Activated CD4-positive, CD25-positive, alpha-beta regulatory T cell treated with anti-CD3 and anti-CD28 coated beads, Interleukin-2, amount 50 U/mL, for 24 hours (primary cell): ENCODE measurements around the gene LIPG.

Experiments
- ATAC-seq, 2 donors: fragments of 150-1000 bp; cut with Tn5 transposase; one replicate each; pipeline ENCODE4 v1.10.0; 2021; ENCODE audit warnings: mild to moderate bottlenecking in 1 of 2, moderate library complexity in 1 of 2

LIPG gene

DNA sequence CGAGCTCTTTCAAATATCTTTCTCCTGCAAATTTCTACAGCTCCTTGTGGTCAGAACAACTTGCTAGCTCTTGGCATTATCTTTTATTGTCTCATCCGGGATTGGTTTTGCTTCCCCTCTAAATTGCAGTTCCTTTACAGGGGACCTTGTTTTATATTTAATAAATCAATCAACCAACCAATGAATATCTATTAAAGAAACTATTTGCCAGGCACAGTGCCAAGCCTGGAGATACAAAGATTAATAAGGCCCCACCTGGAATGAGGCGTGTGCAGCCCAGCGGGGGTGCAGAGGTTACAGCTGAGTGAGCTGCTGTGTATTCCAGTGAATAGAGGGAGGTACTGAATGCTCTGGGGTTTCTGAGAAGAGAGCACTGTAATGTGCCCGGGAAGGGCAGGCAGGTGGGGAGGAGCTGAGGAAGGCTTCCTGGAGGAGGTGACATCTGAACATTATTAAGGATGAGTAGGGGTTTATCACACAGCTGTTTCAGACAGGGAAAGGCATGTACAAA is 51.8 kb downstream of the LIPG start:
- no peak for ATAC-seq

DNA sequence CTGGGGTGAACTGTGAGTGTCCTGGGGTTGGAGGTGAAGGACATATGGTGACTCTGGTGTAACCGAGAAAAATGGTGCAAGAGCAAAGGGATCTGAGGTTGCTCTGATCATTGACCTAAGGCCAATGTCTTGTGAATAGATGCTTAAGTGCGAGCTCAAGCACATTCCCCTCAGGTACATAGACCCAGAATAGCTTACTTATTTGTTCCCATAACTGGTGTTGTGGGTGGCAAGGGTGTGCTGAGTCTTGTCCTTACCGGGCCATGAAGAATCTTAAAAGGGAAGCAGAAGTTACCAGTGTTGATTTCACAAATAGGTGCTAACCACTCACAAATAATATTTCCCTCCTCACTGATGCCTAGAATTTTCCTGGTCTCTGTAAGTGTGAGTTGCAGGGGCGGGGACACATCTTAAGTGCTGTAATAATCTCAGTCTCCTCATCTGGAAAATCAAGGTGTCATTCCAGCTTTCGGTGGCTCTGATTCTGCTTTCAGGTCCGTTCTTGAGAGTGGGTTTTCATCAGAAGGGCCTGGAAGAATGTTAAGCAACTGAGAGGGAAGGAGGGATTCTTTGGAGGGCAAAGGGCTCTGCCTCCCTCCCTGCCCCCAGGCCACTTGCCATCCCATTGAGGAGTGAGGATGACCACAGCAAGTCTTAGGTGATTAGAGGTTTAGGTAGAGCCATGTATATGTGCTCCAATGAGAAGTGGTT is 54.9 kb downstream of the LIPG start:
- no peak for ATAC-seq

DNA sequence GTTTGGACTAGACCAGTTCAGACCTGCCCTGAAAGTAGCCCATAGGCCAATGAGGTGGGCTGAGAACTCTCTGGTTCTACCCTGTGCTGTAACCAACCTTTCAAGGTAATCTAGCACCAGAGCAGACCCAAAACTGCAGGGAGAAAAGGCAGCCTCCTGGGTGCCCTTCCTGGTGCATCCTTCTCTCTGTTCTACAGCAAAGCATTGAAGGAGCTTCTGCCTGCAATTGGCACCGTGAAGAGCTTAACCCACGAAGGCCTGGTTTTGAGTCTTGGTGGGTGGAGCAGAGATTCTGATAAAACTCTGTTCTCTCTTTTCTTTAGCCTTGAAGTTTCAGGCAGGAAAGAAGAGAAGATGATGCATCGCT is 55.5 kb downstream of the LIPG start:
- ATAC-seq = no peak

DNA sequence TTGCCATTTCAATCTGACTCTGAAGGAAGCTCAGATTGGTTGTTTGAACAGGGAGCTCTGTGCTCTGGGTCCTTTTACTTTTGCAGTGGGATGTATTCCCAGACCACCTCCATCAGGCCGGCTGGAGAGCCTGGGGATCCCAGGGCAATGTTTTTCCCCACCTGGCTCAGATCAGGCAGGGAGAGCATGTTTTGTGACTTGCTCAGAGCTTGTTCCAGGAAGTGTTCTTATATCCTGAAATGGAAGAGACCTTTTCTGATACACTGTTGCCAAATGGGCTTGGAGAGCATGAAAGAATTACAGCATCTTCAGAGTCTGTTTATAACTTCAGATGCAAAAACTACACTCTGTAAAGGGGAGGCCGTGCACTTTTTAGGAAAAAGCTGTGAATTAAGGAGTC is 56.0 kb downstream of the LIPG start:
- no peak for ATAC-seq

DNA sequence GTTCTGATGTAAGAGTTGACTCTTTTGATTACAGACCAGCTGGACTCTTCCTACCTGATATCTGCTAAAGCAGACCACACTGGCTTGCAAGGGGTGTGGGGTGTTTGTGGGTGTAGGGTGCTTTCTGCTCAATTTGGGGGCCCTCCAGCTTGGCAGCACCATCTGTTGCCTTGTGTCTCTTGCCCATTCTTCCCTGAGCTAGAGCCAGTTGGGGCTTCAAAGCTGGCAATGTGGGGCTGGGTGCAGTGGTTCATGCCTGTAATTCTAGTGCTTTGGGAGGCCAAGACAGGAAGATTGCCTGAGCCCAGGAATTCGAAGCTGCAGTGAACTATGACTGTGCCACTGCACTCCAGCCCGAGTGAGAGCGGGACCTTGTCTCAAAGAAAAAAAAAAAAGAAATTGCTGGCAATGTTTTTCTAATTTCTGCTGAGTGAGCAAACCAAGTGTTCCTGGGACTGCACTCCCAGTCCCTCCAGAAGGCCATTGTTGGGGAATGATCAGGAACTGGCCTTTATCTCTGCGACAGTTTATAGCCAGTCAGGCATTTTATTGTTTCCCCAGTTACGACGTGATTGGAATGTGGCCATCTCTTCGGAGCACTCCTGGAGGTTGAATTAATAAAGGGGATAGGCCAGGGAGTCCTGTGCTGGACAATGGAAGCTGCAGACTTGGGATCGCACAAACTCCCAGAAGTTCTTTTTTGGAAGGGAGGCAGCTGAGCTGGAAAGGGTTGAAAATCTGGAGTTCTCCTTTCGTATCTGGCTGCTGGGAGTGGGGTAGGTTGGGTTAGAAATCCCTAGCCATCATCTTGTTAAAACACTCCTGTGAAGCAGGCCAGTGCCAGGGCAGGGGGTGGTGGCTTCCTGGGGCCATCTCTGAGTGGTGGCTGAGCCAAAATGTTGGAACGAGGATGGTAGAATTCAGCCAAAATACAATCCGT is 57.2 kb downstream of the LIPG start:
- ATAC-seq = no peak

DNA sequence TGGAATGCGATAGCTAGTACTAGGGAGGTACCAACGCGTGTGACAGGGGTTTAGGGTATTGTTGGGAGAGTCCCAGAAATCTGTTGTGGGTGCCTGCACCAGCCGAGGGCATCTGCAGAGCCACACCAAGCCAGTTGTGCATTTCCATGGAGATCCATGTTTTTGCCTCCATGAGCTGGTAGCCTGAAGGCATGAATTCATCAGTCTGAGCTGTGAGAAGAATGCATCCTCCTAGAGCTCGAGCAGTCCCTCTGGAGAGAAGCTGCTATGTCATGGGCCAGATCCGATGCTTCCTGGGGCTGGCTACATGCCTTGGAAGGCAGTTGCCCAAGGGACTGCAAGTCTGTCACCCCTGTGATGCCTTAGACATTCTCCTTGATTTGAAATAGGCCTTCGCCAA is 57.9 kb downstream of the LIPG start:
- ATAC-seq = no peak

DNA sequence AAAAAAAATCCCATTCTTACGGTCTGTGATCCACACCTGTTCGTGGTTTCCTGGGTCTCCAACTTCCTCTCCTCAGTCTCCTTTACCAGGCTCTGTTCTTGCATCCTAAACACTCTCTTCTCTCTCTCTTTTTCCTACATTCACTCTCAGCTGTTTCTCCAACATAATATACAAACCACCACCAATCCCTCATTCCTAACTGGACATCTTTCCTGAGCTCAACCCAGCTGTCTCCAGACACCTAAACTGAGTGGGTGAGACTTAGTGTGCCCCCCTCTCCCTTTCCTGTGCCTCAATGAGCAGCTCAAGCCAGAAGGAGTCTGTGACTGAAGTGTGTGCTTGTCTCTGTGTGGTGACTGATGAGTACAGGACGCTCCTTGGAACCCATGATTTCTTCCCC is 59.4 kb downstream of the LIPG start:
- ATAC-seq = no peak

DNA sequence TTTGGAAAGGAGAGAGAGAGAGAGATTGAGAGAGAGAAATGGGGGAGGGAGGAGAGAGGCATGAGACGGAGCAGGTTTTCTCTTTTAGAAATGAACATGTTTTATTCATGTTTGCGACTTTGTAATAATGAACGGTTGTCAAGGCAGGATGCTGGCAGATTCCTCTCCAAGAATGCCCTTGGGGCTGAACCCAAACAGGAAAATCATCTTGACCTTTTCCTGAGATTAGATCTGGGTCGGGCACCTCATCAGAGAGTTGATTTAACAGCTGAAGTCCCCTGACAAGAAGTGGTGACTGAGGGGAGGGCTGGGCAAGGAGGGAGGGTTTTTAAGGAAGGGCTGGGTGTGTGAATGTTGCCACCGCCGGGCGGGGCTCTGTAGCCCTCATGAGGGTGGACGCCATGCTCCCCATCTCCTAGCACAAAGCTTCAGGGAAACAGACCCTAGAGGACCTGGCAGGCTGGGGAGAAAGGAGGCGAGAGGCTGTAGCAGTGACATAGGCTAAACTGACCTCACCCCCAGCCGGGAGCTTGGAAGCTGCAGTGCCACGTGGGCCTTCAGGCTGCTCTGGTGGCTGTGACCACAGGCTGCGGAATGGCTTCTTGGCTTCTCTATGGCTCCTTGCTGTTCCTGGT is 60.0 kb downstream of the LIPG start:
- no peak for ATAC-seq

DNA sequence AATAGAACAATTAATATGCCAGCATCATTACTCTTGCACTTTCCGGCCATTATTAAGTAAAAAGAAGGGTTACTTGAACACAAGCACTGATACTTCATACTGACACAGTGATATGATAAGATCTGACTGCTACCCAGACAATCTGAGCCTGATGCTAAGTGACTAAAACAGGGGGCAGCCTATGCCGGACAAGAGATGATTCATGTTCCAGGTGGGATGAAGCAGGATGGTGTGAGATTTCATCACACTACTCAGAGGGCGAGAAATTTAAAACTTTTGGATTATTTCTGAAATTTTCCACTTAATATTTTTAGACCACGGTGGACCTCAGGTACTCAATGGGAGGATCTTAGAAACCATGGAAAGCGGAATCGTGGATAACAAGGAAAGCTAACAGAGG is 61.7 kb downstream of the LIPG start:
- no peak for ATAC-seq

DNA sequence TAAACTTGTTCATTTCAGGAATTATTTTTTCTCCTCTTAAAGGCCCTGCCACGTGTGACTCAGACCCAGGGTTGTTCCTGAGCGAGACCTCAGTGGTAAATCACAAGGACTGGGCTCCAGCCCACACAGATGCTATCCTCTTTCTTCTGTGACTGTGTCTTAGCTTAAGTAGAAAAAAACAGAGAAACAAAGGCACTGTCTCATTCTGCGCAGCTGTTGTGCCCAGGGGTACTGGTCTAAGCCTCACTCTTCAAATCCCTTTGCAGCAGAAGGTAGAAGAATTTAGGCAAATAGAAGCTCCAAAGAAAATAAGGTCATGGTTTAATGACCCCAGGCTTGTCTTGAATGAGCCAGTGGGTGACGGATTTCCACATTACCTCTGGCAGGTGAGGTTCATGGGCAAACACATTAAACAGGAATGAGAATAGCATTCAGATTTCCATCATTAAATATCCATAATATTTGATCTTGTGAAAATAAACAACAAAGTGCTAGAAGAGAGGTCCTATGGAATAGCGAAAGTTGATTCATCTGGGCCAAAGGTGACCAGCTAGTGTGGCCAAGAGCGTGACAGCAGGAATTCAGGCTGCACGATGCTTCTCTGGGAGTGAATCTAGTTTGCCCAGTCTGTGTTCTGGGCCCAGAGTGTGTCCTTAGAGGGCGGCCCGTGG is 63.3 kb downstream of the LIPG start:
- ATAC-seq = no peak

DNA sequence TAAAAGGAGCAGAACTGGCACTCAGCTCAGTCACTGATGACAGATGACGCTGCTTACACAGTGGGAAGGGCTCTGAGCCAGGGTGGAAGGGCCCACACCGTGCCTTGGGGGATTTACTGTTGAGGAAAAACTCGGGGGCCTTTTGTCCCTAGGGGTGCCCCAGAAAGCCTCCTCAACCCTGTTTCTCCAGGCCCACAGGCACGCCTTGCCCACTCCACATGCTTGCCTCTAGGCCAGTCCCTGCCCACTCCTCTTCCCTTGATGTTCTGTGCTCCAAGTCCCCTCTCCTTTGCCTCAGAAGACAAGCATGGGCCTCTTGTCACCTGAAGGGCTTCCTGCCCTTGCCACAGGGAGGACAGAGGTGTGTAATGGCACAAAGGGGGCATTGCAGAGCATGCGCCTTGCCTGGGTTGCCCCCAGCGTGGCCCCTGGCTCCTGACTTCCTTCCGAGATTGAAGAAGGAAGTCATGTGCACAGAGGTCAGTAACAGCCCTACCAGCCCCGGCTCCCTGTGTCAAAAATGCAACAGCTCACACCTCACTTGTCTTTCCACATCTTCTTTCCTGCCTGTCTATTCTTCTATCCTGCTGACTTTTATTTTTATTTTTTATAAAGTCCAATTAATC is 65.1 kb downstream of the LIPG start:
- ATAC-seq = no peak

DNA sequence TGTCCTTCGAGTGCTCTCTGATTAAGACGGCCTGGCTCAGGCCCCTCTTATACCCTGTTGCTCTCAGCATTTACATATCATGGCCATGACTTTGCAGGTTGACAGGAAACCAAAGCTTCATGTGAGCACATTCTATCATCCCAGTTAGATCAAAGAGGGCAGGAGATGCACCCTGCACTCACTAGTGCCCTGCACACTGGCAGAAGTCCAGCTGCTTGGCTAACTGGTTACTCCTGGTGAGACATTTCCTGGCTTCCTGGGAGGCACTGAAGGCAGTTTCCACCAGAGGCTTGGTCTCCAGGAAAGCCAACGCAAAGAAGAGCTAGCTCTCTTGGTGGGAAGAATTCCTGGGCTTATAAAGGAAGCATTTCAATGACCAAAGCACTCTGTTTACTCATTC is 66.3 kb downstream of the LIPG start:
- no peak for ATAC-seq

DNA sequence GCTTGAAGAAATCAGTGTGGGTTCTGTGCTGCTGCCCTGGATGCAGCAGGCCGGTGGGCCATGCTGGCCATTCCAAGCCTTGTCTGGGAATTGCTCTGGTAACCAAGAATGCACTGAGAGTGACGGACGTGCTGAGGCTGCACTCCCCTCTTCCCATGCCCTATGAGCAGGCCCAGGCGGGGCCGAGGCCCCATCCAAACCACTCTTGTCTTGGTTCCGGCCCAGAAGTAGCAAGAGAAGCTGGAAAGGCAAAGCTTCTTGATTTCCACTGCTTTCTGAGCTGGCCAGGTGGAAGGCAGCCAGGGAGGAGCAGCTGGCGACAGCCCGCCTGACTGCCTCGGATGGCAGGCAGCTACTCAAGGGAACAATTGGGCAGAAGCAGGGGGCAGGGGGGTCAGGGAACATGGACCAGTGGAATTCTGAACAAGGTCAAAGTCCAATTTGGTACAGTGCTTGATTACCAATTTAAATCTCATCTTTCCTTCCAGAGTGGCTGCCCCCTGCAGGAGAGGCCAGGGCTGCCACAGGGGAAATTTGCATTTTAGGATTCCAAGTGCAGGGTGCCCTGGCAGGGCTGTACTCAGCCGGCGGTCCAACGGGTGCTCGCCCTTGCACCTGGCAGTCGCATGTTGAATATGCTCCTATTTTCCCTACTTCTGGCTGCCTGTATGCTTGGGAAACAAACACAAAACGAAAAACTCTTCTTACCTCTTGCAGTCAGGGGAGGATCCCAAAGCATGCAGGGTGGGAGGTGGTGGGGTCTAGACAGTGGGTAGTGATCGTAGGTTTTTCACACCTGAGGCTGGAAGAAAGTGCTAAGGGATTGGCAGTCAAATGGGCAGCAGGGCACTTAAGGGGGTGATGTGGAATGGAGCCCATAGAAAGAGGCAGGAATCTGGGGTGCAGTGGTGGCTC is 67.3 kb downstream of the LIPG start:
- ATAC-seq = no peak

DNA sequence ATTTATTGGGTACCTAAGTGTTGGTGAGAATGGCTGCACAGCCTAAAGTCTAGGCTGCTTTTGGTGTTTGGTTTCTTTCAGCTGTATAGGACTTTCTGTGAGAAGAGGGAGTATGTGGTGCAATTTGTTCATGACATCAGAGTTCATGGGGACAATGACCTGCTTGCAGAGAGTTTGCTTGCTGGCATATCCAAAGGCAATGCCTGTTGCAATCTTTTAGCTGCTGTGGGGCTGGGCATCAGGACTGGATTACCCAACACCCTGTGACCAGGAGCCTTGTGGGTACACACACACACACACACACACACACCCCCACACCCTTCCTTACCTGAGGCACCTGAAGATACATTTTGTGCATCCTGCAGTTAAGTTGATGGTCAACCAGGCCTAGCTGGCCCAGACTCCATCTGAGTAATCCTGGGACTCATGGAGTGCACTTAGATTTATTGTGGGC is 68.4 kb downstream of the LIPG start:
- ATAC-seq = no peak

DNA sequence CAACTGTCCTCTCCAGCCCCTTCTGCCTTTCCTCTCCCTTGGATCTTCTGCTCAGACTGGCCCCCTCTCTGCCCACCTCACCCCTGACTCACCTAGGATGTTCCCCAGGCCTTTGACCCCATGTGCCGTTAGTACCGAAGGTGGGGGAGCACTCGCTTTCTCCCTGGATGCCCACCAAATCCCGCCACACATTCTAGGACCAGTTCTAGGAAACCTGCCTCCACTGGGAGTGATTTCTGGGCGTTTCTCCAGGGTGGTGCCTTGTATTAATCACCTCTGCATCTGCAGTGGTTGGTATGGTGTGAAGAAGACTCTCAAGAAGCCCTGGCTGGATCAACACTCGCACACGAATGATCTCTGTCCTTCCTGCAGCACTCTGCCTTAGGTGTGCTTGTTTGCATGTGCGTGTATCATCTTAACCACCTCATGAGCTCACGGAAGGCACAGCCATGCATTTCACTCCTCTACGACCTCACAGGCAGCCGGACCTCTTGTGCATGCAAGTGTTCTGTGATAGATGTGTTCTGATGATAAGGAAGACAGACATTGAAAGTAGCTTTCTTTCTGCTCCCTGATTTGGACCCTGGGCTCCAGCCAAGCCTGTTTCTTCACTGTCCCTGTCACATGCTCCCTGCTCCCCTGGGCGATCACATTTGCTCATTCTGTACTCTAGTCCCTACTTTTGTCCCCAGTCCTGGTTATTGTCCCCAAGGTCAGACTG is 69.4 kb downstream of the LIPG start:
- no peak for ATAC-seq

DNA sequence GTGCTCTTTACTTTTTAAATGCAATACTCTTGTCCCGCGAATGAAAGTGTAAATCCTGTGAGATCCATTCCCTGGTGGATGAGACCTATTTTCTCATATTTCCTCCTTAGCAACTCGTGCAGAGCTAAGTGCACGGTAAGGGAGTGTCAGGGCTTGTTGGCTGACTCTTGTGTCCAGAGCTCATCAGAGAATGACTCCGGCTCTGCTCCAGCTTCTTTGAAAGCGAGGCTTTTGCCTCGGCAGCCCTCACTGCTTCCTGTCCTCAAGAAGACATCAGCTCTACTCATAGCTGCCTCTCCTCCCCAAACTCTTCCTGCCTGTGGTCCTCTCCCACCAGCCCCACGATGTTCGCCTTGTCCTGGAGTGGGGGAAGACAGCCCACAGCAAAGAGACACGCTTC is 70.7 kb downstream of the LIPG start:
- no peak for ATAC-seq

DNA sequence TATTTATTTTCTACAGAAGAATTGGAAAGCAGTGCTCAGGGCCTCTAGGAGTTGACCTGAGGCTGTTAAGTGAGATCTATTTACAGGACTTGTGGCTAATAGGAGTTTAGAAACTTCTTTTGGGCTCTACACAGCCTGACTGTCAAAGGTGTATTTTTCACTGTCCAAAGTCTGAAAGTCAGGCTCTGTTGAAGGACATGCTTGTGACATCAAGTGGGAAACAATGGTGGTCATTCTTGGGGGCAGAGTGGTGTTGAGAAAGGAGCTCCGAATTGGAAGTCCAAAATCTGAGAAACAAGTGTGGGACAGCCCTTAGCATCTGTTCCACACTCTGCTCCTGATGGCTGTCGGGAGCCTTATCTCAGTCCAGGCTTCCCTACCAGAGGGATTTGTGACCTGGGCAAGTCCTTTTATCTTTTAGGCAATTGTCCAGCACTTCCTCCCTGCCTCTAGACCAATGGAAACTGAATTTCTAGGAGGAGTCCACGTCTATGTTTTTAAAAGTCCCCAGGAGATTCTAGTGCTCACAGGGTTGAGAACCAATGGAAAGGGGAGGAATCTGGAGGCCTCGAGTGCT is 76.4 kb downstream of the LIPG start:
- no peak for ATAC-seq

DNA sequence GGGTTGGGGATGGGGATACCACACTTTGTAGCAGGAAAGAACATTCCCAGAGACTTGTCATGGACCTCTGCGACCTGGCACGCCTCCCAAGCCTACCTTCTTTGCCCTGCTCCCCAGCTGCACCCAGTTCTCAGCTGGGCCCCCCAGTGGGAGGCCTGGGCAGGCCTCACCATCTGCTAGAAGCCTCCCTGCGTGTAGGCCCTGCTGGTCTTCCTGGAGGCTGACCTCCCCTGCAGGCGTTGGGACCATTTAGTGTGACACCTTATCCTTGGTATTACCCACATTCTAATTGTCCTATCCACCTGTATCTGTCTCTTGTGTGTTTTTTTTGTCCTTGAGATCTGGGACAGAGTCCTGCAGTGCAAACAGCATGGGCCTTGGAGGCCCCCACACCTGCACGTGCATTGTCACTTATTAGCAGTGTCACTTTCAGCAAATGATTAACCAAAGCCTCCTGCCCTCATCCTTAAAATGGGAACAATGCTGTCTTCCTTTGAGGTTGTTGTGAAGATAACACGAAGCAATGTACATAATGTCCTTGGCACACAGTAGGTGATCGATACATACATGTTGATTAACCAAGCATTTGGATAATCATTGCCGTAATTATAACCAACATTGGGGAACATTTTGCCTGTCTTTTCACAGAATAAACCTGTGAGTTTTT is 77.2 kb downstream of the LIPG start:
- no peak for ATAC-seq

DNA sequence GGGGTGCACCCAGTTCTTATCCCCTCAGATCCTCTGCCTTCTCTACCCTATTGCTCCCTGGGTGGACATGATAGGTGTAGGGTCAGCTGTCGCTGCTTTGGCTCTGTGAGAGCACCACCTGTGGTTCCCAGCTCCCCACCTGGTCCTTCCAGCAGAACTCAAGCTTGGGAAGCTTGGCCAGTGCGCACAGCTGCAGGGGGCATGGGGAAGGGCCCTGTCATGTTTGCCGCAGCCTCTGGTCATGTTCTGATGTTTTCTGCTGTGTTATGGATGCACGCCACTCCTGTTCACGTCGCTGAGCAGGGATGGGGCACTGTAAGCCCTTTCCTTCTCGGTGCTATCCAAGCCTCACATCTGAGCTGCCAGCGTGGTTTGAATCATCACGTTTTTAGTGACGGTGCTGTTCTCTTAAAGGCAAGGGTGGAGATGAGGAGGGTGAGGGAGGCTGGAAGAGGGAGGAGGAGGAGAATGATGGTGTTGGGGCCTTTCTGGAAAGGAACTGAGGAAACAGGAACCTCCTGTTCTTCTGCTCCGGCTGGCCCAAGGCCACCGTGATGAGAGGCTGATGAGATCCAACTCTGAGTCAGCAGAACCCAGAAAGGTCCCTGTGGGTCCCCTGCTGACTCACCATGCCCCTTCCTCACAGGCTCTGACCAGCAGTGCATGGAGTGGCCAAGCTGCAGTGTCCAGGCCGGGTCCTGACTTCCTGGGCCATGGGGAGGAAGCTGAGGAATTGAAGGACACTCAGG is 78.0 kb downstream of the LIPG start:
- ATAC-seq = no peak
